SHP77 treated with DMSO at 0.1 percent for 48 hours (cell line): ENCODE measurements around the gene LINGO3.

Experiments used
- DNase-seq: peaks from one replicate; lab custom pipeline; 2025; lab: John Stamatoyannopoulos, UW

Gene LINGO3

DNA sequence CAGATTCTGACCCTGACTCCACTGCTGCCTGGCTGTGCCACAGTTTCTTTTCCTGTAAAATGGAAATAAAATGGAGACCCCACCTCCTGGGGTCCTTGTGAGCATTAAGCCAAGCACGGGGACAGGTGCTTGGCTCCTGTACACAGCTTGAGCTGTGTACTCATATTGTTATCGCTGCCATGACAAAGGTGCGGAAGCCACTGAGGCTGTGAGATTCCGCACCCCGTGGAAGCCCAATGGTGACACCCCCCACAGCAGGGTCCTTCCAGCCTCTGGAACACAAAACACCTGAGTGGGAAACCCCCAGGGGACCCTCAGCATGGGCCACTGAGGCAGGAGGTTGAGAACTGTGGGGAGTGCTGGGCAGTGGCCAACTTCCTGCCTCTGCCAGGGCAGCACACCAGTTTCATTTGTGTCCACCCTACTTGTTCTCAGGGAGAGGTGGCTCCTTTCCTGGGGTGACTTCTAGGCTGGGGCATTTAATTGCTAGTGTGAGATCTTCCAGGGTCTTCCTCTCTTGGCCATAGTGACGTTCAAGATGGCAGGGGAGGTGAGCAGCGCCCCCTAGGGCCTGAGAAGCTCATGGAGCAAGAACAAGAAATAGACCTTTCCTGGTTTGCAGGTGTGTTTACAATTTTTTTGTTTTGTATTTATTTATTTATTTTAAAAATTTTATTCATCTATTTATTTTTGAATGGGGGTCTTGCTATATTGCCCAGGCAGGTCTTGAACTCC, 46.3 kb downstream of the LINGO3 start:
- no peak for DNase-seq

DNA sequence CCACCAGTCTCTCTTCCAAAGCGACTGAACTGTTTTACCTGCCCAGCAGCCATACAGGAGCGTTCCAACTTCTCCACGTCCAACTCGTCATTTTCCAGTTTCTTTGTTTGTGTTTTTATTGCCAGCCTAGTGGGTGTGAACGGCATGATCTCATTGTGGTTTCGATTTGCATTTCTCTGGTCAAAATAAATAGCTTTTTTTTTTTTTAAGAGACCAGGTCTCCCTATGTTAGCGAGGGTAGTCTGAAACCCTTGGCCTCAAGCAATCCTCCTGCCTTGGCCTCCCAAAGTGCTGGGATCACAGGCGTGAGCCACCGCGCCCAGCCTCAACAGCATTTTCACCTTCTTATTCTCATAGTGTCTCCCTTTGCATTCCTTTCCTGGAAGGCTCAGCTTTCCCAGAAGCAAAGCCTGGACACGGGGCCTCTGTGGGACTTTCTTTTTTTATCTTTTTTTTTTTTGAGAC, 47.6 kb downstream of the LINGO3 start:
- no peak for DNase-seq

DNA sequence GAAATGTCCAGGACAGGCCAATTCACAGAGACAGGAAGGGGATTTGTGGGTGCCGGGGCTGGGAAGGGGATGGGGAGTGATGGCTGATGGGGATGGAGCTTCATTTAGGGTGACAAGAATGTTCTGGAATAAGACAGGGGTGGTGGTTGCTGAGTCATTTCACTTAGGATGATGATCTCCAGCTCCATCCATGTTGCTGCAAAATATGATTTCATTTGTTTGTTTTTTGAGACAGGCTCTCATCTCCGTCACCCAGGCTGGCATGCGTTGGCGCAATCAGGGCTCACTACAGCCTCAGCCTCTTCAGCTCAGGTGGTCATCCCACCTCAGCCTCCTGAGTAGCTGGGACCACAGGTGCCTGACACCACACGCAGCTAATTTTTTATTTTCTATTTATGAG, 48.6 kb downstream of the LINGO3 start:
- DNase-seq, result peak; percentile 19
